HepG2 (cell line): Measurements from ENCODE around the gene ENO2.

ENCODE experiments used
- BRD4 ChIP-seq: sonication (generic); formaldehyde crosslinking; IDR thresholded peaks from 2 replicates; pipeline ENCODE4 v1.4.0; 2020; ENCODE audit warnings: missing genetic modification reagents
- CEBPG ChIP-seq: IDR thresholded peaks from 2 replicates; pipeline ENCODE4 v1.6.1; 2016
- NFE2L1 ChIP-seq: sonication (generic); formaldehyde crosslinking; IDR thresholded peaks from 2 replicates; pipeline ENCODE4 v1.4.0; 2020; ENCODE audit warnings: missing genetic modification reagents, mild to moderate bottlenecking, borderline replicate concordance
- POLR2A ChIP-seq, 2 experiments: IDR thresholded peaks; 2 replicates each; pipeline ENCODE4 v1.6.1; 2011; ENCODE audit warnings: low read depth in 2 of 2, low read length in 2 of 2, mild to moderate bottlenecking in 1 of 2, moderate library complexity in 1 of 2; ENCODE audit not compliant: insufficient read depth in 1 of 2
- RAD21 ChIP-seq: fragments of 450-650 bp; formaldehyde crosslinking; IDR thresholded peaks from 2 replicates; pipeline ENCODE4 v1.5.0; 2020; ENCODE audit warnings: mild to moderate bottlenecking
- SRSF4 ChIP-seq: fragments of 200-400 bp; formaldehyde crosslinking; IDR thresholded peaks from one replicate; pipeline ENCODE4 v1.6.1; 2018; ENCODE audit warnings: mild to moderate bottlenecking, low read depth, low read length, moderate library complexity; ENCODE audit not compliant: poor library complexity, severe bottlenecking
- TCF7 ChIP-seq: sonication (generic); IDR thresholded peaks from 2 replicates; pipeline ENCODE4 v1.6.1; 2016; ENCODE audit warnings: antibody characterized with exemption, low read depth
- ZNF138 ChIP-seq: sonication (generic); formaldehyde crosslinking; IDR thresholded peaks from 2 replicates; pipeline ENCODE4 v1.5.0; 2020; ENCODE audit warnings: mild to moderate bottlenecking, low read depth, missing genetic modification reagents
- TF ChIP-seq, protein P1 (sequence below): sonication (generic); formaldehyde crosslinking; IDR thresholded peaks from 2 replicates; pipeline ENCODE4 v1.5.0; 2020; ENCODE audit warnings: mild to moderate bottlenecking, missing genetic modification reagents, moderate library complexity

- TF ChIP-seq SRSF4 = no peak
- no peak for TF ChIP-seq RAD21 (CRISPR knock-in tag)
- no peak for TF ChIP-seq ZNF138 (CRISPR knock-in tag)
- no peak for TF ChIP-seq POLR2A (IDR thresholded peaks at IDR 0.05; ENCODE audit: insufficient read depth in 1 of 2, low read depth in 2 of 2, low read length in 2 of 2)
- TF ChIP-seq, protein P1, sequence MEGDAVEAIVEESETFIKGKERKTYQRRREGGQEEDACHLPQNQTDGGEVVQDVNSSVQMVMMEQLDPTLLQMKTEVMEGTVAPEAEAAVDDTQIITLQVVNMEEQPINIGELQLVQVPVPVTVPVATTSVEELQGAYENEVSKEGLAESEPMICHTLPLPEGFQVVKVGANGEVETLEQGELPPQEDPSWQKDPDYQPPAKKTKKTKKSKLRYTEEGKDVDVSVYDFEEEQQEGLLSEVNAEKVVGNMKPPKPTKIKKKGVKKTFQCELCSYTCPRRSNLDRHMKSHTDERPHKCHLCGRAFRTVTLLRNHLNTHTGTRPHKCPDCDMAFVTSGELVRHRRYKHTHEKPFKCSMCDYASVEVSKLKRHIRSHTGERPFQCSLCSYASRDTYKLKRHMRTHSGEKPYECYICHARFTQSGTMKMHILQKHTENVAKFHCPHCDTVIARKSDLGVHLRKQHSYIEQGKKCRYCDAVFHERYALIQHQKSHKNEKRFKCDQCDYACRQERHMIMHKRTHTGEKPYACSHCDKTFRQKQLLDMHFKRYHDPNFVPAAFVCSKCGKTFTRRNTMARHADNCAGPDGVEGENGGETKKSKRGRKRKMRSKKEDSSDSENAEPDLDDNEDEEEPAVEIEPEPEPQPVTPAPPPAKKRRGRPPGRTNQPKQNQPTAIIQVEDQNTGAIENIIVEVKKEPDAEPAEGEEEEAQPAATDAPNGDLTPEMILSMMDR (CRISPR knock-in tag) = no peak
- TF ChIP-seq NFE2L1 = no peak
- TF ChIP-seq TCF7 = no peak
- TF ChIP-seq CEBPG (CRISPR knock-in tag) = no peak
- no peak for TF ChIP-seq BRD4 (CRISPR knock-in tag)
These were observed 10.8 kb downstream of the ENO2 start for GRCh38 chr12:6925239-6925539.
